ENCODE data around the gene STT3A. TPM values are rescaled to one million over a fixed set of nuclear protein-coding genes. Genes with fewer than 3 reads are reported as not detected.

STT3A gene
- polyA plus RNA-seq, result 100 to 1,000 TPM in 2 of 3 donors, 10 to 100 TPM in 1; 59.3 to 109 (median 100) TPM

- H3K4me1 Mint-ChIP-seq, result peaks cover 36 to 61% of the 10 kb centered on the region in 2 donors
These were observed at the start of gene STT3A for GRCh38 chr11:125592305-125593113. Gene STT3A, plus strand, starts transcription at chr11:125592852. Its CDS starts 3,064 bp downstream, at chr11:125595916.

GRCh38 chr11:125550780-125551179, 41.9 kb upstream of the STT3A start:
- H3K9me3 Mint-ChIP-seq, result peaks cover 15 to 36% (median 29%) of the 10 kb centered on the region in 6 donors
- H3K4me3 Mint-ChIP-seq, result no peak overlapping the region
- peaks cover 10 to 18% (median 18%) of the 10 kb centered on the region in 3 donors for H3K36me3 Mint-ChIP-seq
- H3K4me1 Mint-ChIP-seq, result no peaks in the 10 kb centered on the region
- H3K27ac Mint-ChIP-seq, result no peak overlapping the region
- peaks cover 0 to 2% (median 1%) of the 10 kb centered on the region in 3 donors for H3K27me3 Mint-ChIP-seq (ENCODE audit: low read depth in 3 of 3)
- DNase-seq, result no peak

More at GRCh38 chr11:125592305-125593113, at the start of gene STT3A:
- Mint-ChIP-seq H3K27ac (peak within 1 kb of the TSS; percentile 95 to 100 (median 98)), H3K9me3 (no peaks in the 10 kb centered on the region), H3K27me3 (ENCODE audit: low read depth in 3 of 3) (peaks cover 4 to 9% (median 8%) of the 10 kb centered on the region in 3 donors), H3K36me3 (peaks cover 0 to 7% (median 4%) of the 10 kb centered on the region in 3 donors), H3K4me3 (peak within 1 kb of the TSS; percentile 91 to 95 (median 93))
- peak; percentile 98 to 99 (median 99) for DNase-seq

GRCh38 chr11:125551835-125552342, 40.8 kb upstream of the STT3A start:
- H3K36me3 Mint-ChIP-seq, result peaks cover 10 to 22% (median 18%) of the 10 kb centered on the region in 3 donors
- no peak overlapping the region for H3K4me3 Mint-ChIP-seq

GRCh38 chr11:125552927-125553326, 39.7 kb upstream of the STT3A start:
- Mint-ChIP-seq H3K36me3 (peaks cover 10 to 22% (median 18%) of the 10 kb centered on the region in 3 donors), H3K4me1 (no peaks in the 10 kb centered on the region), H3K9me3 (peaks cover 15 to 36% (median 30%) of the 10 kb centered on the region in 6 donors), H3K4me3 (no peak overlapping the region), H3K27me3 (ENCODE audit: low read depth in 3 of 3) (peaks cover 0 to 6% (median 0%) of the 10 kb centered on the region in 3 donors), H3K27ac (no peak overlapping the region)
- DNase-seq, result no peak

More at GRCh38 chr11:125551835-125552342, 40.8 kb upstream of the STT3A start:
- H3K4me1 Mint-ChIP-seq, result no peaks in the 10 kb centered on the region
- DNase-seq, result no peak
- peaks cover 0 to 6% (median 0%) of the 10 kb centered on the region in 3 donors for H3K27me3 Mint-ChIP-seq (ENCODE audit: low read depth in 3 of 3)
- H3K27ac Mint-ChIP-seq, result no peak overlapping the region
- peaks cover 15 to 36% (median 30%) of the 10 kb centered on the region in 6 donors for H3K9me3 Mint-ChIP-seq

- Mint-ChIP-seq H3K4me3 (no peak overlapping the region), H3K9me3 (peaks cover 15 to 36% (median 30%) of the 10 kb centered on the region in 6 donors), H3K27me3 (ENCODE audit: low read depth in 3 of 3) (peaks cover 0 to 6% (median 0%) of the 10 kb centered on the region in 3 donors), H3K36me3 (peaks cover 10 to 22% (median 18%) of the 10 kb centered on the region in 3 donors), H3K27ac (no peak overlapping the region), H3K4me1 (no peaks in the 10 kb centered on the region)
- DNase-seq, result no peak
These were observed 39.3 kb upstream of the STT3A start for GRCh38 chr11:125553357-125553756.

GRCh38 chr11:125554038-125554437, 38.6 kb upstream of the STT3A start:
- Mint-ChIP-seq H3K4me3 (no peak overlapping the region), H3K27ac (no peak overlapping the region), H3K27me3 (ENCODE audit: low read depth in 3 of 3) (peaks cover 0 to 6% (median 0%) of the 10 kb centered on the region in 3 donors), H3K36me3 (peaks cover 10 to 22% (median 18%) of the 10 kb centered on the region in 3 donors), H3K9me3 (peaks cover 15 to 36% (median 30%) of the 10 kb centered on the region in 6 donors), H3K4me1 (no peaks in the 10 kb centered on the region)
- no peak for DNase-seq

GRCh38 chr11:125559888-125560287, 32.8 kb upstream of the STT3A start:
- Mint-ChIP-seq H3K4me1 (no peaks in the 10 kb centered on the region), H3K27me3 (ENCODE audit: low read depth in 3 of 3) (peaks cover 0 to 6% (median 2%) of the 10 kb centered on the region in 3 donors), H3K9me3 (peaks cover 0 to 6% (median 1%) of the 10 kb centered on the region in 6 donors), H3K27ac (no peak overlapping the region), H3K4me3 (no peak overlapping the region), H3K36me3 (peaks cover 0 to 3% (median 0%) of the 10 kb centered on the region in 3 donors)
- no peak for DNase-seq

GRCh38 chr11:125561924-125562323, 30.7 kb upstream of the STT3A start:
- no peak overlapping the region for H3K27ac Mint-ChIP-seq
- no peaks in the 10 kb centered on the region for H3K9me3 Mint-ChIP-seq
- no peak for DNase-seq
- no peaks in the 10 kb centered on the region for H3K4me1 Mint-ChIP-seq
- H3K4me3 Mint-ChIP-seq, result no peak overlapping the region
- H3K27me3 Mint-ChIP-seq (ENCODE audit: low read depth in 3 of 3), result peaks cover 0 to 2% (median 2%) of the 10 kb centered on the region in 3 donors
- no peaks in the 10 kb centered on the region for H3K36me3 Mint-ChIP-seq

GRCh38 chr11:125562430-125562829, 30.2 kb upstream of the STT3A start:
- Mint-ChIP-seq H3K27ac (no peak overlapping the region), H3K4me3 (no peak overlapping the region), H3K4me1 (no peaks in the 10 kb centered on the region), H3K27me3 (ENCODE audit: low read depth in 3 of 3) (peaks cover 0 to 2% (median 2%) of the 10 kb centered on the region in 3 donors), H3K9me3 (no peaks in the 10 kb centered on the region), H3K36me3 (no peaks in the 10 kb centered on the region)
- no peak for DNase-seq

GRCh38 chr11:125564357-125564756, 28.3 kb upstream of the STT3A start:
- DNase-seq, result no peak
- Mint-ChIP-seq H3K4me1 (no peaks in the 10 kb centered on the region), H3K9me3 (no peaks in the 10 kb centered on the region), H3K4me3 (no peak overlapping the region), H3K27me3 (ENCODE audit: low read depth in 3 of 3) (peaks cover 0 to 4% (median 2%) of the 10 kb centered on the region in 3 donors), H3K27ac (no peak overlapping the region), H3K36me3 (no peaks in the 10 kb centered on the region)

GRCh38 chr11:125566235-125566634, 26.4 kb upstream of the STT3A start:
- peaks cover 15 to 17% of the 10 kb centered on the region in 2 donors for H3K4me1 Mint-ChIP-seq

GRCh38 chr11:125568970-125569914, 23.4 kb upstream of the STT3A start, which contains the start of gene EI24:
Gene EI24, plus strand, starts transcription at chr11:125569477. Its CDS starts 3,051 bp downstream, at chr11:125572528.
- peaks cover 0 to 4% (median 0%) of the 10 kb centered on the region in 3 donors for H3K27me3 Mint-ChIP-seq (ENCODE audit: low read depth in 3 of 3)
- peaks cover 19 to 28% of the 10 kb centered on the region in 2 donors for H3K4me1 Mint-ChIP-seq
- H3K9me3 Mint-ChIP-seq, result no peaks in the 10 kb centered on the region
- peak within 1 kb of the TSS; percentile 86 to 95 (median 90) for H3K27ac Mint-ChIP-seq
- H3K4me3 Mint-ChIP-seq, result peak within 1 kb of the TSS; percentile 86 to 95 (median 93)
- DNase-seq, result peak; percentile 83 to 86 (median 83)
- peaks cover 3 to 10% (median 6%) of the 10 kb centered on the region in 3 donors for H3K36me3 Mint-ChIP-seq

More at GRCh38 chr11:125566235-125566634, 26.4 kb upstream of the STT3A start:
- no peak for DNase-seq
- no peak overlapping the region for H3K4me3 Mint-ChIP-seq
- peaks cover 0 to 4% (median 0%) of the 10 kb centered on the region in 3 donors for H3K27me3 Mint-ChIP-seq (ENCODE audit: low read depth in 3 of 3)
- H3K36me3 Mint-ChIP-seq, result no peaks in the 10 kb centered on the region
- H3K9me3 Mint-ChIP-seq, result no peaks in the 10 kb centered on the region
- H3K27ac Mint-ChIP-seq, result no peak overlapping the region

Data from immature natural killer cell (primary cell).